Activated T-cell treated with anti-CD3 and anti-CD28 coated beads for 4 hours (primary cell): ENCODE results near the gene RUNX1.

Experiments
- DNase-seq: peaks from one replicate; pipeline ENCODE4 v3.0.0-alpha.2; 2020

RUNX1 gene

GRCh38 chr21:34801519-34802132 lies 247.5 kb downstream of the RUNX1 start:
- DNase-seq: no peak

DNA sequence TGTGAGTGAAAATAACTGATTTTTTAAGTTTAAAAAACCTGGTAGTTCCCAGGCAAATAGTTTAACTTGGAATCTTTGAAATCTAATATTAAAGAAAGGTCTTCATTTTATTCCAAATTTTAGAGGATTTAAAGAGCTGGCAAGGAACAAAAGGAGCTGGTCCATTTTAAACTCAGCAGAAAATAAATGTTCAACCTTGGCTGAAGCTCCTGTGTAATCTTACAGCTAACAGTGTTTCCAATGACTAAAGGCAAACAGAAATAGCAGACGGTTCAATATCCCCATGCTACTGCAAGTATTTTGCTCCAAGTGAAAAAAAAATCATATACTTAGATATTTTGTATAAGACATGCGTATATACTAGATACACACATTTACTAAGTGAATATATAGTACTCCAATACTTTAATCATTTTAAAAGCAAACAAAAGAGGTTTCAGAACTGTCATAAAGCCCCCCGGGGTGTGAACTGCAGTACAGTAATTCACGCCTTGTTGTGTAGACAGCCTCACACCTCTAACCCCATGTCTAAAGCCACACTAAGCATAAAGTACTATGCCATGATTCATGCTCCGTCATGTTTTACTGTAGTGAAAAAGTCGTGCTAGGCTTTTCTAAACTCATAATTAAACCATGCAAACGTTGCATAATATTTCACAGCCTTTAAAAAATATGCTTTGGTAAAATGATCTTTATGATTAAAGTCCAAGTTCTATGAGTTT lies 248.1 kb downstream of the RUNX1 start:
- DNase-seq: no peak

DNA sequence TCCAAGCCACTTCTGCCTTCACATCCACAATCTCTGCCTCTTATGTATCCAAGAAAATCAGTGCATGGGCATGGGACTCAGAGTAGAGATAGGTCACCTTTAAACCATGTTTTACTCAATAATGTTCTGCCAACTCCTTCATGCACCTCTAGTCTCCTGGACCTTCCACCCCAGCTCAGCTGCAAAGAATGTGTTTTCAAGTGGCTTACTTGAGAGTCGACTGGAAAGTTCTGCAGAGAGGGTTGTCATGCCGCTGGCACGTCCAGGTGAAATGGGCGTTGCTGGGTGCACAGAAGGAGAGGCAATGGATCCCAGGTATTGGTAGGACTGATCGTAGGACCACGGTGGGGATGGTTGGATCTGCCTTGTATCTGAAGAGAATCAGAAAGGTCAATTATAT lies 250.0 kb downstream of the RUNX1 start:
- DNase-seq: no peak

- DNase-seq: no peak
Measured at GRCh38 chr21:34797921-34798535, 251.1 kb downstream of the RUNX1 start.

DNA sequence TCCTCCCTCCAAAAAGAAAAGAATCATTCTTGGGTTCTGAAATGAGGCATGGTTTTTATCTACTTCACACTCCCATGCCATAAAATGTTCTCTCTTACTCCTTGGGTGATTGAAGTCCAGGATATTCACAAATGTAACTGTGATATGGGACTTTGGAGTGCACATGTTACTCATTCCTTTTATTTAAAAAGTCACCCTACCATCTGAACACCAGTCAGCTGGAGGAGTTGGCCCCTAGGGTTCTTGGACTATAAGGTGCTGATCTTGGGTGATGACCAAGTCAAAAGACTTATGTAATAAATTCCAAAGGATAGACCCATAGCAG lies 251.9 kb downstream of the RUNX1 start:
- no peak for DNase-seq

- DNase-seq: no peak
Measured at GRCh38 chr21:34796518-34797200, 252.4 kb downstream of the RUNX1 start.

DNA sequence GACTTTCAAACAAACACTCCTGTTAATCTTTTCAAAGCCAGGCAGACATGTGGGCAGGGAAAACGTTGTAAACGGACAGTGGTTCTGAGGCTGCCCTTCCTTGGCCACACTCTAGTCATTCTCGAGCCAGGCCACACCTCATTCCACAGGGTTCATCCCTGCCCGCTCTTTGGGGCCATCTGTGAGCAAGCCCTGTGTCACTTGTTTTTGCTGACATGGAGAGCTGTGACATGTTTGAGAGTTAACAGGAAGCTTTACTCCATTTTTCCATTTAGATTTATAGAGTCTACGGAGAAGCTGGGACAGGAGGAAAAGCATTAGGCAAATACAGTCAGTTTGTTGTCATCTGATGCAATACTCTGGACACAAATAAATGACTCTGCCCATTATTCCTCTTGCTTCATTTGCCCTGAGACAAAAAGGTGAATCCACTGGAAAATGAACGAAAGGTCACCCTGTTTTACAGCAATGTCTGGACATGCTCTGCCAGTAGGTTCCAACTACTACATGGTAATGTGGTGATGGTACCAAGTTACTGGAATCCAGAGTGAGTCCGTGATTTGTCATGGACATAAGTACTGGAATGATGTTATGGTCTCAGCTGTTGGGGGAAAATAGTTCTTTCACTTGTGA lies 253.4 kb downstream of the RUNX1 start:
- DNase-seq: no peak

DNA sequence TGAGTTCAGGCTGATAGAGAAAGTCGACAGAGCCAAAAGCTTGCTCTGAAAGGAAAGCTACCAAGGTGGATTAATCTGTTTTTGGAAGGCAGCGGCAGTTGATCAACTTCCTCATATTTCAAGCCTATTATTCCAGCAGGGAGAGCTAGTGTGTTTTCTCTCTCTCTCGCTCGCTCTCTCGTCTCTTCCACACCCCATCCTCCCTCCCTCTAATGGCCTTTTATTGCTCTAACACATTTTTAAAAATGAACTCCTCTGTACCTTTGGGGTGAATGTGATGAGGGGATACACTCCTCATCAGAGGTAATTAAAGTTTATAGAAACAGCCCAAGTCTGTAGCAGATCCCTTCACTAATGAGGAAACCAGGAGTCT lies 253.9 kb downstream of the RUNX1 start:
- DNase-seq: no peak

- no peak for DNase-seq
Measured at GRCh38 chr21:34794686-34795085, 254.4 kb downstream of the RUNX1 start.

- DNase-seq: no peak
Measured at GRCh38 chr21:34793471-34793870, 255.6 kb downstream of the RUNX1 start.

GRCh38 chr21:34792504-34793089 lies 256.5 kb downstream of the RUNX1 start:
- DNase-seq: no peak

- no peak for DNase-seq
Measured at GRCh38 chr21:34791776-34792503, 257.2 kb downstream of the RUNX1 start.

- no peak for DNase-seq
Measured at GRCh38 chr21:34790834-34791233, 258.3 kb downstream of the RUNX1 start.

- DNase-seq: no peak
Measured at GRCh38 chr21:34790341-34790740, 258.8 kb downstream of the RUNX1 start.

DNA sequence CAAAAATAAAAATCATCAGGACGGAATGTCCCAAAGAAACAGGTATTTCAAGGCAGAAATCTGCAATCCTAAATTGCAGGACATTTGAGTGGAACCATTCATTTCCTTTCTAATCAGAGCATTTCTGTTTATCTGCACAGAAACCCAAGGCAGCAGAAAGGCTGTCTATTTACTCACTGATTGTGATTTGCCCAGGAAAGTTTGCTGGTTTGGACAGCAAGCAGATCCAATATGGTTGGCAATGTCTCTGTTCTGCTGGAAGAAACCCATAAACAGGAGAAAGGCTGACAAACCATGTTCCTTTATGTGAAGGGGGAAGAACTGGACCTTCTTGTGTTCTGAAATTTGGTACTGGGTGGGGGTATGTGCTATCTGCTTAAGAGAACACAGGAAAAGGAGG lies 260.2 kb downstream of the RUNX1 start:
- no peak for DNase-seq

GRCh38 chr21:34783815-34784214 lies 265.3 kb downstream of the RUNX1 start:
- no peak for DNase-seq

- DNase-seq: no peak
Measured at GRCh38 chr21:34782506-34783360, 266.4 kb downstream of the RUNX1 start.

DNA sequence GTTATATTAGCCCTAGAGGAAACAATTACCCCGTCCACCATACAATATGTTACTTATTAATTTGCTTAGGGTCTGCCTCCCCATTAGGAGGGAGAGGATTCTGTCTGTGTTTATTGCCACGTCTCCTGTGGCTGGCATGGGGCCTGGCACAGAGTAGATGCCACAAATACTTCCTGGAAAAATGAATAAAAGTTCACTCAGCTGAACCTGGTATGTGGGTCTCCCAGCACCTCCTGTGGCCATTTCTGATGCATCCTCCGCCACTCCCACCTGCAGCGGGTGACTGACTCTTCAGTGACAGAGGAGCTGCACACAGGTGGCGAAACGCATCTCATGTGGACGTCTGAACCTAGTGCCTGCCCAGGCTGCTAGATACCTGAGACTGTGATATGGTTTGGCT lies 267.6 kb downstream of the RUNX1 start:
- no peak for DNase-seq

GRCh38 chr21:34779860-34780259 lies 269.2 kb downstream of the RUNX1 start:
- DNase-seq: no peak

- DNase-seq: no peak
Measured at GRCh38 chr21:34775793-34776192, 273.3 kb downstream of the RUNX1 start.

GRCh38 chr21:34774750-34775149 lies 274.4 kb downstream of the RUNX1 start:
- DNase-seq: no peak
